GM12875 (cell line): ENCODE measurements around the gene MFSD11.
A peak's percentile ranks its signal among the peaks of the same experiment; 100 is the strongest.

Experiments
- H3K4me3 ChIP-seq: one replicate; pipeline ENCODE4 v1.5.1; 2011; ENCODE audit warnings: low read depth, low read length, control low read depth
- CTCF ChIP-seq: IDR thresholded peaks from 2 replicates; pipeline ENCODE4 v1.5.1; 2011; ENCODE audit warnings: low read depth, mild to moderate bottlenecking, control low read depth, inconsistent platforms, low read length, moderate library complexity, borderline replicate concordance; ENCODE audit not compliant: insufficient read depth

Gene MFSD11

GRCh38 chr17:76733618-76733957, 4.3 kb upstream of the MFSD11 start:
- no peak overlapping the region for H3K4me3 ChIP-seq

DNA sequence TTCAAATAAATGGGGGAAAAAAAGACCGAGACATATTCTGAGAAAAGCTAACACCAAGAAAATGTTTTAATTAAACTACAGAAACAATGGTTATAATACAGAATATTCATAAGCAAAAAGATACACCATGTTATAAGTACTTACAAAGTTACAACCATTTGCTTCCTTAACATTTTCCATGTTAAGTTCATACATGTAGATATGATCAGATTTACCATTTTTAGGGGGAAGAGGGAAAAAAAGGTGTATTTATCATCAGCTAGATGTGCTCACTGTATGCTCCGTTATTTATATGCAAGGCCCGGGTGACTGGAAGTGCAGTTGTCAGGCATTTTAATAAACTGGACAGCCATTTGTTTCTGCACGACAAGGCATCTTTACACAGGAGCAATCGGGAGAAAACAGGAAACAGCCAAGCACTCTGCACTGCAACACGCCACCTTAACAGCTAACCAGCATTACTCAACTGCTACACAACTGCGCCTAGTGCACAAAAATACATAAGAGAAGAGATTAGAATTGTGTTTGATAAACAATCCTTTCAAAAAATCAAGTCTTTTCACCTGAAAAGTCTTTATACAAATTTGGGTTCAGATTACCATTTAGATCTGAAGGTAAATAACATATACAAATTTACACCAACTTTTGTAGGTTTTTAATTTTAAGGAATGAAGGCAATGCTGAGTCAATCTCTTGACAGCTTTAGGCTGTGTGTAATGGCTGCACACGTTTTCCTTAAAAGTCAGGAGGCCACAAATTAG, 3.7 kb upstream of the MFSD11 start:
- TF ChIP-seq CTCF: no peak
- peak overlapping the region; percentile 91 for H3K4me3 ChIP-seq

More at GRCh38 chr17:76733618-76733957, 4.3 kb upstream of the MFSD11 start:
- TF ChIP-seq CTCF: no peak

GRCh38 chr17:76735006-76735405, 2.9 kb upstream of the MFSD11 start:
- H3K4me3 ChIP-seq: peak overlapping the region; percentile 91

DNA sequence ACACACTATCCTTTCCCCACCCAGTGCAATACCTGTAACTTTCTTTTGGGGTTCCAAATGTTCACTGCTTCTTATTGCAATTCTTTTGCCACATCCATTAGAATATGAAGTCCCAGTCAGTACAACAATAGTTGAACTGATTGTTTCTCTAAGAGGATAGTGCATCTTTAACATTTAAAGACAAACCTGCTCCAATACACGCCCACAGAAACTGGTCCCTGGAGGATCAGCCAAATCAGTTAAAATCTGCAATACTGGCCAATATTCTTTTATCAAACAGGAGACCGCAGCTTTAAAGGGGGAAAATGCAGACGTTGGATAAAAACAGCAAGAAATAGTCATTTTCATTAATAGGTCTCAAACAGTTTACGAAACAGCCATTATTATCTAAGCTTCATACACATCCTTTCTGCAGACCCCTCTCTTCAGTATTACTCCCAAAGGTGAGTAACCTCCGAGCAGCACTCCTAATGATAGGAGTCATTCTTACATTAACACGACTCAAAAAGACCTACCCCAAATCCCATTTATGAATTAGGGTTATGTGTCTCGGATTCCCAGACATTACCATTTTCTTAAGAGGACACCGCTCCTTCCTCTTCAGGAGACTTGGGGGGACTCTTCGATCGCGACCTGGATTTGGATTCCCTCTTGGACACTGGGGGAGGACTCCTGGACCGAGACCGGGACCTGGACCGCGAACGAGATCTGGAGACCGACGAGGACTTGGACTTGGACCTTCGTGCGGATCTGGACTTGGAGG, 2.2 kb upstream of the MFSD11 start:
- H3K4me3 ChIP-seq: peak overlapping the region; percentile 91
- no peak for TF ChIP-seq CTCF

More at GRCh38 chr17:76735006-76735405, 2.9 kb upstream of the MFSD11 start:
- no peak for TF ChIP-seq CTCF

DNA sequence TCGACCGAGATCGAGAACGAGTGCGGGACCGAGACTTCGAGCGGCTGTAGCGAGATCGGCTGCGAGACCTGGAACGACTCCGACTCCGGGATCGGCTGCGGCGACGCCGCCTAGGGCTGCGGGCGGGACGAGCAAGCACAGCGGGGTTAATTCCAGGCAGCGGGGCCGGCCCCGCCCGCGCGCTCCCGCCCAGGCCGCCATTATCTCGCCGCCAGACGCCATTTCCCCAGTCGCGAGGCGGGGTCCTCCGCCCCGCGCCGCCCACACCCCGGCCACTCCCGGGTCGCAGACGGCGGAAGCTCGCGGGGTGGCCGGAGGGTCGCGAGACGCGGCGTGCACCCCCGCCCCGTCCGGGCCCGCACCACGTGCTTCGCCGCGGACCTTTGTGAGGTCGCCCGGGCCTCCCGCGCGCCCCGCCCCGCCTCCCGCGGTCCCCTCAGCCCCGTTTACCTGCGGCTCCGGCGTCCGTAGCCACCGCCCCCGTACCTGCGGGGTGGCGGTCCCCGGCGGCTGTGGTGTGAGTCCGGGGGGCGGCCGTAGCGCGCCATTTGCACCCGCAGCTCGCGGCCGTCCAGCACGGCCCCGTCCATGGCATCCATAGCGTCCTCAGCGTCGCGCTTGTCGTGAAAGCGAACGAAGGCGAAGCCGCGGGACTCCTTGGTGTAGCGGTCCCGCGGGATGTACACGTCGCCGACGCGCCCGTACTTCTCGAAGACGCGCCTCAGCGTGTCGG, 1.4 kb upstream of the MFSD11 start:
- TF ChIP-seq CTCF: no peak
- H3K4me3 ChIP-seq: peak overlapping the region; percentile 91

DNA sequence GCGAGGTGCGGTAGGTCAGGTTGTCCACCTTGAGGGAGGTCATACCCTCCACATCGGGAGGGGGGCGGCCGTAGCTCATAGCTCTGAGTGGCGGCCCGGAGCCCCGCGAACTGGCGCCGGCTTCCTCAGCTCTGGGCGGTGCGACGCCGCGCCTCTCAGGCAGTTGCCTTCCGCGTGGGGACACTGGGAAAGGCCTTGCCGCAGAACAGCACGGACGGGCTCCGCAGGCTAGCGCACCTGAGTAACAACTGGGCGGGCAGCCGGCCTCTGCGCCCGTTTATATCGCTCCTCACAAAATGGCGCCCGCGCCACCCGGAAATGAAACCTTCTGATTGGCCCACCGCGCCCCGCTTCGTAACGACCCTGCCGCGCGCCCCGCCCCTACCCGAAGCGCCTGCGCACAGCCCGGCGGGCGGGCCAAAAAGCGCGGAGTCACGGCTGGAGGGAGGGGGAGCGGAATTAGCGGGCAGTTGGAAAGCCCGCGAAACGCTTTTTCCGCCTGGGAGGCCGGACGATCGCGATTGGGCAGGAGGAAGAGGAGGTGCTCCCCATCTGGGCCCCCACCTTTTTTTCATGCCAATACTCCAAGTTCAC, 740 bp upstream of the MFSD11 start, which contains the start of gene SRSF2:
TSS of gene SRSF2 (minus strand) at position 250 of the 594 bp plus-strand sequence. CDS start at position 79, 171 bp downstream.
- TF ChIP-seq CTCF: no peak
- H3K4me3 ChIP-seq: peak within 1 kb of the TSS; percentile 91
